IMR-90 (cell line): ENCODE measurements around the gene KDM5D. TPM values are rescaled to one million over a fixed set of nuclear protein-coding genes. Genes with fewer than 3 reads are reported as not detected.

Experiments
- ATAC-seq: fragments of 200-7000 bp; cut with Tn5 transposase; 2 replicates; pipeline ENCODE4 v1.9.1; 2020; ENCODE audit warnings: low read depth, mild to moderate bottlenecking, moderate library complexity
- BruUV-seq: library from RNA; stranded (reverse); fragments of 400-500 nt; replicated peaks from 2 replicates; lab custom pipeline; 2021; lab: Mats Ljungman, UMichigan
- CTCF ChIA-PET: fragments of 300-600 bp; formaldehyde crosslinking; extraction: SDS; loops from one replicate; lab custom pipeline; 2021; ENCODE audit warnings: antibody characterized with exemption; lab: Yijun Ruan, JAX
- POLR2A ChIA-PET: fragments of 300-600 bp; sonication (Branson Sonifier 250); formaldehyde crosslinking; loops from one replicate; lab custom pipeline; 2022; ENCODE audit warnings: antibody characterized with exemption; ENCODE audit not compliant: unreplicated experiment; lab: Charles Lee
- DNase-seq: peaks from one replicate; pipeline ENCODE4 v3.0.0; 2013
- H2AFZ ChIP-seq: replicated peaks from 2 replicates; pipeline ENCODE3; 2013; ENCODE audit warnings: low read length, mild to moderate bottlenecking; ENCODE audit not compliant: poor library complexity
- H2AK5ac ChIP-seq: 2 replicates; pipeline ENCODE4 v1.6.1; 2013; ENCODE audit warnings: low read depth, low read length, inconsistent platforms
- H2AK9ac ChIP-seq: replicated peaks from 2 replicates; pipeline ENCODE3; 2013; ENCODE audit warnings: mild to moderate bottlenecking, low read depth, low read length, moderate library complexity; ENCODE audit not compliant: poor library complexity
- H2BK120ac ChIP-seq: 2 replicates; pipeline ENCODE4 v1.6.1; 2013; ENCODE audit warnings: low read depth, low read length, inconsistent platforms
- H2BK15ac ChIP-seq: 3 replicates; pipeline ENCODE4 v1.6.1; 2013; ENCODE audit warnings: low read depth, low read length, inconsistent platforms
- H2BK20ac ChIP-seq: 2 replicates; pipeline ENCODE4 v1.6.1; 2013; ENCODE audit warnings: low read depth, mild to moderate bottlenecking, inconsistent platforms, low read length, moderate library complexity
- H2BK5ac ChIP-seq: 2 replicates; pipeline ENCODE4 v1.6.1; 2013; ENCODE audit warnings: mild to moderate bottlenecking, low read depth, low read length, inconsistent platforms; ENCODE audit not compliant: poor library complexity, severe bottlenecking
- H3K14ac ChIP-seq: replicated peaks from 2 replicates; pipeline ENCODE4 v1.6.1; 2013; ENCODE audit warnings: low read depth, low read length, inconsistent platforms
- H3K18ac ChIP-seq: 2 replicates; pipeline ENCODE4 v1.6.1; 2013; ENCODE audit warnings: low read depth, low read length, control low read depth
- H3K23ac ChIP-seq: 2 replicates; pipeline ENCODE4 v1.6.1; 2013; ENCODE audit warnings: low read depth, low read length, inconsistent platforms
- H3K27ac ChIP-seq: 2 replicates; pipeline ENCODE4 v1.5.1; 2013; ENCODE audit warnings: mild to moderate bottlenecking, control low read depth, low read length; ENCODE audit not compliant: insufficient read depth
- H3K27me3 ChIP-seq: 2 replicates; pipeline ENCODE4 v1.6.1; 2013; ENCODE audit warnings: low read length; ENCODE audit not compliant: control insufficient read depth, insufficient read depth
- H3K36me3 ChIP-seq: 2 replicates; pipeline ENCODE4 v1.6.1; 2013; ENCODE audit warnings: low read length, mixed read lengths; ENCODE audit not compliant: control insufficient read depth, insufficient read depth
- H3K4ac ChIP-seq: 2 replicates; pipeline ENCODE4 v1.6.1; 2013; ENCODE audit warnings: low read depth, low read length, inconsistent platforms
- H3K4me1 ChIP-seq: 2 replicates; pipeline ENCODE4 v1.6.1; 2013; ENCODE audit warnings: low read length, mixed read lengths; ENCODE audit not compliant: control insufficient read depth, insufficient read depth
- H3K4me2 ChIP-seq: 2 replicates; pipeline ENCODE4 v1.6.1; 2013; ENCODE audit warnings: low read depth, mild to moderate bottlenecking, control low read depth, low read length, moderate library complexity
- H3K4me3 ChIP-seq: 2 replicates; pipeline ENCODE4 v1.5.1; 2013; ENCODE audit warnings: low read depth, mild to moderate bottlenecking, control low read depth, low read length, moderate library complexity; ENCODE audit not compliant: insufficient read depth
- H3K56ac ChIP-seq: 2 replicates; pipeline ENCODE4 v1.6.1; 2013; ENCODE audit warnings: low read length, inconsistent platforms; ENCODE audit not compliant: insufficient read depth; ENCODE audit errors: extremely low read depth
- H3K79me1 ChIP-seq, 2 experiments: 2 replicates each; pipeline ENCODE4 v1.6.1; 2013; ENCODE audit warnings: low read length in 2 of 2, inconsistent platforms in 1 of 2, low read depth in 1 of 2
- H3K9ac ChIP-seq: 2 replicates; pipeline ENCODE4 v1.6.1; 2013; ENCODE audit warnings: low read depth, low read length, control low read depth
- H3K9me1 ChIP-seq: 2 replicates; pipeline ENCODE4 v1.6.1; 2013; ENCODE audit warnings: low read length, inconsistent platforms; ENCODE audit not compliant: insufficient read depth
- H3K9me3 ChIP-seq: 2 replicates; pipeline ENCODE4 v1.6.1; 2013; ENCODE audit warnings: low read length; ENCODE audit not compliant: control insufficient read depth, insufficient read depth
- H4K20me1 ChIP-seq: 2 replicates; pipeline ENCODE4 v1.6.1; 2013; ENCODE audit warnings: low read length, inconsistent platforms; ENCODE audit not compliant: insufficient read depth
- H4K5ac ChIP-seq: 2 replicates; pipeline ENCODE4 v1.6.1; 2013; ENCODE audit warnings: mild to moderate bottlenecking, low read depth, low read length, control low read depth
- H4K8ac ChIP-seq, 2 experiments: 2 replicates each; pipeline ENCODE4 v1.6.1; 2013; ENCODE audit warnings: low read depth in 2 of 2, low read length in 2 of 2, control low read depth in 1 of 2, inconsistent platforms in 1 of 2
- H4K91ac ChIP-seq: 2 replicates; pipeline ENCODE4 v1.6.1; 2013; ENCODE audit warnings: low read depth, low read length, inconsistent platforms; ENCODE audit not compliant: insufficient read depth
- RCOR1 ChIP-seq: IDR thresholded peaks from 2 replicates; pipeline ENCODE4 v1.6.1; 2012; ENCODE audit warnings: mild to moderate bottlenecking, low read length, improper control_type of control experiment; ENCODE audit not compliant: insufficient replicate concordance
- WGBS, 2 experiments: methylation state at CpG; one replicate each; pipeline versions ENCODE4 v1.1.5 to v1.1.7; 2013; ENCODE audit warnings: missing lambda C conversion rate in 2 of 2; ENCODE audit not compliant: insufficient read length in 1 of 2; ENCODE audit errors: extremely low coverage in 2 of 2; 5-methylcytosine and 5-hydroxymethylcytosine counted together
- dilution Hi-C: fragments of 300-500 bp; cut with HindIII; formaldehyde crosslinking; loops from one replicate; pipeline ENCODE4 v1.14.3; 2018; ENCODE audit warnings: low sequenced_read_pairs; ENCODE audit not compliant: unreplicated experiment
- in situ Hi-C: fragments of 300-500 bp; cut with MboI; formaldehyde crosslinking; loops from 3 replicates; pipeline ENCODE4 v1.14.3; 2019; ENCODE audit warnings: low sequenced_read_pairs, inconsistent platforms, mixed read lengths
- intact Hi-C: fragments of 100-400 bp; cut with micrococcal nuclease; formaldehyde crosslinking; loops from 2 replicates; pipeline ENCODE4 v1.10.0; 2022
- polyA plus RNA-seq, 3 experiments: library from polyadenylated mRNA; depleted of rRNA; stranded (reverse); fragments of >200 nt; gene quantifications; 2 replicates each; pipeline ENCODE4 v1.2.3, GENCODE V29; 2012; ENCODE audit warnings: low replicate concordance in 1 of 3
- total RNA-seq: library from RNA; depleted of rRNA; stranded (reverse); fragments of >200 nt; gene quantifications from 2 replicates; pipeline ENCODE4 v1.2.3, GENCODE V29; 2012

Gene KDM5D
- total and polyA plus RNA-seq, 2 of the 4 experiments (the other 2 are of a cell fraction), result not detected

DNA sequence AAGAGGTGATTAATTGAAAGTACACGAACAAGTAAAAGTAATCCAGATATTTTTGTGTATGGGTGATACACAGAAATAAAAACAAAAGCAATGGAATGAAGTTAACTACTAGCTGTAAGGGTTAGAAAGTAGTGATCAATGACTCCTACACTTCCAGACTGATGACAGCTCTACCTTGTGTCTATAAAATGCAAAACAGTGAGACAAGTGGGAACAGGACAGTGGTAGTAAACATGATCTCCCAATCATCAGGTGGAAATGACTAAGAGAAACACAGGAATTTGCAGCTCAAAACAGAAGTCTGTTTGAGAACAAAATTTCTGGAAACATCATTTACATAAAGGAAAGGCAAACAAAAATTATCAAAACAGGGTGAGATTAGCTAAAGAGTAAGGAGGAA, 10.1 kb downstream of the KDM5D start:
- ChIA-PET POLR2A (no interaction called here), CTCF (no interaction called here)
- H2BK120ac ChIP-seq, result no peak overlapping the region
- no peak overlapping the region for H2BK15ac ChIP-seq
- no peak overlapping the region for H3K4ac ChIP-seq
- H3K27ac ChIP-seq, result no peak overlapping the region
- no peaks in the 10 kb centered on the region for H3K4me1 ChIP-seq
- no peak for TF ChIP-seq RCOR1
- H3K9ac ChIP-seq, result no peak overlapping the region
- H3K4me3 ChIP-seq, result no peak overlapping the region
- no peak overlapping the region for H3K18ac ChIP-seq
- no TSS peak for BruUV-seq
- ATAC-seq (no peak), DNase-seq (no peak)
- H4K20me1 ChIP-seq, result no peaks in the 10 kb centered on the region
- H2AK5ac ChIP-seq, result no peak overlapping the region
- no peak overlapping the region for H4K91ac ChIP-seq
- intact Hi-C loops (no loop called here), in situ Hi-C loops (no loop called here), dilution Hi-C loops (no loop called here)
- no peak overlapping the region for H2AFZ ChIP-seq
- no peak overlapping the region for H2BK5ac ChIP-seq
- H3K79me1 ChIP-seq, result no peaks in the 10 kb centered on the region
- H4K8ac ChIP-seq, result no peak overlapping the region
- H3K27me3 ChIP-seq, result no peaks in the 10 kb centered on the region
- H3K4me2 ChIP-seq, result no peak overlapping the region
- no peak overlapping the region for H4K5ac ChIP-seq
- no peak overlapping the region for H3K23ac ChIP-seq
- no peaks in the 10 kb centered on the region for H3K36me3 ChIP-seq
- H3K9me1 ChIP-seq, result no peaks in the 10 kb centered on the region
- H2BK20ac ChIP-seq, result no peak overlapping the region
- WGBS, 2 experiments, result no CpG with 5 or more reads among the region's 1 CpG
- H3K56ac ChIP-seq, result no peak overlapping the region
- H3K14ac ChIP-seq, result no peak overlapping the region
- H2AK9ac ChIP-seq, result no peak overlapping the region
- H3K9me3 ChIP-seq, result no peaks in the 10 kb centered on the region
